ENCODE results near the gene TTC28.
A peak's percentile ranks its signal among the peaks of the same experiment; 100 is the strongest.
"Not testable (repeated sequence)": the region's sequence is repeated elsewhere in the genome, so short reads cannot be mapped to it uniquely, and the experiment has no call there.

Gene TTC28

DNA sequence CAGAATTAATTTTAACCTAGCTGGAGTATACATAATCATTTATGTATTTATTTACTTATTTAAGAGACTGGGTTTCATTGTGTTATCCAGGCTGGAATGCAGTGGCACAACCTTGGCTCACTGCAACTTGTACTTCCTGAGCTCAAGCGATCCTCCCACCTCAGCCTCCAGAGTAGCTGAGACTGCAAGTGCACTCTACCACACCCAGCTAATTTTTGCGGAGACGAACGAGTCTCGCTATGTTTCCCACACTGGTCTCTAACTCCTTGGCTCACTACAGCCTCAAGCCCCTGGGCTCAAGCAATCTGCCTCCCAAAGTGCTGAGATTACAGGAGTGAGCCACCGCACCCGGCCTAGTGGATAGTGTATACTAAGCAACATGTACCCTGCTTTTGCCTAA, 1.5 kb downstream of the TTC28 start:
- DNase-seq (ENCODE audit: low read depth), result not testable (repeated sequence)

- DNase-seq (ENCODE audit: low read depth), result peak; percentile 79
Observed at GRCh38 chr22:28674121-28674563, 5.5 kb downstream of the TTC28 start.

GRCh38 chr22:28670756-28671155, 8.9 kb downstream of the TTC28 start:
- DNase-seq (ENCODE audit: low read depth), result peak; percentile 62

GRCh38 chr22:28670161-28670560, 9.5 kb downstream of the TTC28 start:
- no peak for DNase-seq (ENCODE audit: low read depth)

DNA sequence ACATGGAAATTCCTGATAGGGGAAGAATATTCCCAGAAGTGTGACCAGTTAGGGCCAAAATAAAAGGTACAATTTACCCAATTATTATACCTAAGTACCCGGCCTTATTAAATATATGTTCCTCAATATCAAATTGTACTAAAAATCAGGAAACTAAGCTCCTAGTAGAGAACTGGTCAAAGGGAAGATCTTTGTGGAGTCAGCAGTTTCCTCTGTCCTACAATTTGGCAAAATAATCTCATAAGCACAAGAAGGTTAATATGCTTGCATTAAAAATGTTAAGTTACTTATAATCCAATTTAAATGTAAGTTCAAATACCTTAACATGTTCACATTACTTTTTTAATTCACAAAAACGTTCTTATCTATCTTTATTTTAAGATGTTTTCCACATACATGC, 10.3 kb downstream of the TTC28 start:
- DNase-seq (ENCODE audit: low read depth), result no peak

DNA sequence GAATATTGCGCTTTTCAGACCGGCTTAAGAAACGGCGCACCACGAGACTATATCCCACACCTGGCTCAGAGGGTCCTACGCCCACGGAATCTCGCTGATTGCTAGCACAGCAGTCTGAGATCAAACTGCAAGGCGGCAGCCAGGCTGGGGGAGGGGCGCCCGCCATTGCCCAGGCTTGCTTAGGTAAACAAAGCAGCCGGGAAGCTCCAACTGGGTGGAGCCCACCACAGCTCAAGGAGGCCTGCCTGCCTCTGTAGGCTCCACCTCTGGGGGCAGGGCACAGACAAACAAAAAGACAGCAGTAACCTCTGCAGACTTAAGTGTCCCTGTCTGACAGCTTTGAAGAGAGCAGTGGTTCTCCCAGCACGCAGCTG, 16.1 kb downstream of the TTC28 start:
- DNase-seq (ENCODE audit: low read depth), result not testable (repeated sequence)

- no peak for DNase-seq (ENCODE audit: low read depth)
Observed at GRCh38 chr22:28658448-28658847, 21.2 kb downstream of the TTC28 start.

GRCh38 chr22:28656181-28656580, 23.5 kb downstream of the TTC28 start:
- DNase-seq (ENCODE audit: low read depth), result no peak

DNA sequence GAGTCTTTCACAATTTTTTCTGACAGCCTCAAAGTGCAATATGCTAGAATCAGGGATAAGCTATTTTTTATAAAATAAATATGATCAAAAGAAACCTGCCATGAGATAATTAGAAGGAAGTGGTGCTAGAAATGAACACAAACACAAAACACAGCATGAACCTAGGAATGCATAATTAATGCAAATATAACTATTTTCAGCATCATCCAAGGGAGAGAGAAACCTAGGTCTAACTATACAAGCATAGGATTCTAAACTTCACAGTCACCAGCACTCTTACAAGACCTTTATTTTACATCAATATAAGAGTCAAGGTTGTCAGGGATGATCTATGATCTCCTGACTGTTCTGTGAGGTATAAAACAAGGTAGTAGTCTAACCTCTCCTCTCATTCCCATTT, 29.2 kb downstream of the TTC28 start:
- no peak for DNase-seq (ENCODE audit: low read depth)

DNA sequence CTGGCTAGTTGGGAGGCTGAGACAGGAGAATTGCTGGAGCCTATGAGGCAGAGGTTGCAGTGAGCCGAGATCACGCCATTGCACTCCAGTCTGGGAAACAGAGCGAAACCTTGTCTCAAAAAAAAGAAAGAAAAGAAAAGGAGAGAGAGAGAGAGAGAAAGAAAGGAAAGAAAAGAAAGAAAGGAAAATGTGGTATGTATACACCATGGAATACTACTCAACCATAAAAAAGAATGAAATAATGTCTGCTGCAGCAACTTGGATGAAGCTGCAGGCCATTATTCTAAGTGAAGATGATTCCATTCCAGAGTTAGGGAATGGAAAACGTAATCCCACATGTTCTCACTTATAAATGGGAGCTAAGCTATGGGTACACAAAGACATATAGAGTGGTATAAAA, 30.8 kb downstream of the TTC28 start:
- DNase-seq (ENCODE audit: low read depth), result no peak

- no peak for DNase-seq (ENCODE audit: low read depth)
Observed at GRCh38 chr22:28647216-28647615, 32.4 kb downstream of the TTC28 start.

DNA sequence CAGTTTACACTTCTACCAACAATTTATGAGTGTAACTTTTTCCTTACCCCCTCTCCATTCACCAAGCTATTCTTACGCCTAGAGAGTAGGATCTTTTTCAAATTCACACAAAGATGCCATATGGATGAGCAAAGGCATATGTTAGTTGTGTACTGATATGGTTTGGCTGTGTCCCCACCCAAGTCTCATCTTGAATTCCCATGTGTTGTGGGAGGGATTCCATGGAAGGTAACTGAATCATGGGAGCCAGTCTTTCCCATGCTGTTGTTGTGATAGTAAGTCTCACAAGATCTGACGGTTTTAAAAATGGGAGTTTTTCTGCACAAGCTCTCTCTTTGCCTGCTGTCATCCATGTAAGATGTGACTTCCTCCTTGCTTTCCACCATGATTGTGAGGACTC, 40.3 kb downstream of the TTC28 start:
- DNase-seq (ENCODE audit: low read depth), result no peak

GRCh38 chr22:28637225-28637624, 42.4 kb downstream of the TTC28 start:
- DNase-seq (ENCODE audit: low read depth), result no peak

DNA sequence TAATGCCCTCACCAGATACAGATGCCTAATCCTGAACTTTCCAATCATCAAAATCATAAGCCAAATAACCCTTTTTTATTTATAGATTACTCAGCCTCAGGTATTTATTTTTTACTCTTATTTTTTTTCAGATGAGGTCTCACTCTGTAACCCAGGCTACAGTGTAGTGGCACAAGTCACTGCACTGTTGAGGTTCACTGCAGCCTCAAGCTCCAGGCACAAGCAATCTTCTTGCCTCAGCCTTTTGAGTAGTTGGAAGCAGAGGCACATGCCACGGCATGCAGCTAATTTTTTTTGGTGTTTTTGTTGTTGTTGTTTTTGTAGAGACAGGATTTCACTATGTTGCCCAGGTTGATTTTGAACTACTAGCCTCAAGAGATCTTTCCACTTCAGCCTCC, 49.5 kb downstream of the TTC28 start:
- DNase-seq (ENCODE audit: low read depth), result no peak

- DNase-seq (ENCODE audit: low read depth), result peak; percentile 19
Observed at GRCh38 chr22:28629420-28630176, 50.0 kb downstream of the TTC28 start.

- DNase-seq (ENCODE audit: low read depth), result no peak
Observed at GRCh38 chr22:28628766-28629165, 50.9 kb downstream of the TTC28 start.

DNA sequence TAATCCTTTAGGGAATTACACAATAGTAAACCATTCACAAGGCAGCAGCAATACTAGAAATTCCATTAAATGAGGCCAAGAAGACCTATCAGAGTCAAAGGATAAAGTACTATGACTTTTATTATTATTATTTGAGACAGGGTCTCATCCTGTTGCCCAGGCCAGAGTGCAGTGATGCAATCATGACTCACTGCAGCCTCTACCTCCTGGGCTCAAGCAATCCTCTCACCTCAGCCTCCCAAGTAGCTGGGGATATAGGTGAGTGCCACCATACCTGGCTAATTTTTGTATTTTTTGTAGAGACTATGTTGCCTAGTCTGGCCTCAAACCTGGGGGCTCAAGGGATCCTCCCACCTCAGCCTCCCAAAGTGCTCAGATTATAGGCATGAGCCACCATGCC, 51.8 kb downstream of the TTC28 start:
- no peak for DNase-seq (ENCODE audit: low read depth)

- DNase-seq (ENCODE audit: low read depth), result no peak
Observed at GRCh38 chr22:28620244-28620922, 59.3 kb downstream of the TTC28 start.

DNA sequence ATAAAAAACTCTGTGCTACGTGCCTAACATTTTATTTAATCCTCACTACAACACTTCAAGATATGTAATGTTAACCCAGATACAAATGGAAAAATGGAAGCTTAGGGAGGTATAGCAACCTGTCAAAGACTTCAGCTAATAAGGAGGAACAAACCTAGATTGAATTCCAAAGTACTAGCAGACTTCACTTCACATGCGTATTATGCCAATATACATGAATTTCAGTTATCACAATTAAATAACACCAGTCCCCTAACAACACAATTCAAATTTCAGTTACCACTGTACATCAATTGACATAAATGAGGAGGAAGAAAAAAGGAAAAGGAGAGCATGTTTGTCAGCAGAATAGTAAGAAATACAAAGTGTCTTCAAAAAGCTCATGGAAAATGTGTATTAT, 60.4 kb downstream of the TTC28 start:
- DNase-seq (ENCODE audit: low read depth), result no peak

DNA sequence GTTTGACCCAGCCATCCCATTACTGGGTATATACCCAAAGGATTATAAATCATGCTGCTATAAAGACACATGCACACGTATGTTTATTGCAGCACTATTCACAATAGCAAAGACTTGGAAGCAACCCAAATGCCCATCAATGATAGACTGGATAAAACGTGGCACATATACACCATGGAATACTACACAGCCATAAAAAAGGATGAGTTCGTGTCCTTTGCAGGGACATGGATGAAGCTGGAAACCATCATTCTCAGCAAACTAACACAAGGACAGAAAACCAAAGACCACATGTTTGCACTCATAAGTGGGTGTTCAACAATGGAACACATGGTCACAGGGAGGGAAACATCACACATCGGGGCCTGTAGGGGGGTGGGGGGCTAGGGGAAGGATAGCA, 64.2 kb downstream of the TTC28 start:
- not testable (repeated sequence) for DNase-seq (ENCODE audit: low read depth)

DNA sequence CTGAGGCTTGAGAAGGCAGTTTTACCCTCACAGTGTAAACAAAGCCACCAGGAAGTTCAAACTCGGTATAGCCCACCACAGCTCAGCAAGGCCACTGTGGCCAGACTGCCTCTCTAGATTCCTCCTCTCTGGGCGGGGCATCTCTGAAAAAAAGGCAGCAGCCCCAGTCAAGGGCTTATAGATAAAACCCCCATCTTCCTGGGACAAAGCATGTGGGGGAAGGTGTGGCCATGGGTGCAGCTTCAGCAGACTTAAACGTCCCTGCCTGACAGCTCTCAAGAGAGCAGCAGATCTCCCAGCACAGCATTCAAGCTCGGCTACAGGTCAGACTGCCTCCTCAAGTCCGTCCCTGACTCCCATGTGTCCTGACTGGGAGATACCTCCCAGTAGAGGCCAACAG, 69.7 kb downstream of the TTC28 start:
- DNase-seq (ENCODE audit: low read depth), result no peak

DNA sequence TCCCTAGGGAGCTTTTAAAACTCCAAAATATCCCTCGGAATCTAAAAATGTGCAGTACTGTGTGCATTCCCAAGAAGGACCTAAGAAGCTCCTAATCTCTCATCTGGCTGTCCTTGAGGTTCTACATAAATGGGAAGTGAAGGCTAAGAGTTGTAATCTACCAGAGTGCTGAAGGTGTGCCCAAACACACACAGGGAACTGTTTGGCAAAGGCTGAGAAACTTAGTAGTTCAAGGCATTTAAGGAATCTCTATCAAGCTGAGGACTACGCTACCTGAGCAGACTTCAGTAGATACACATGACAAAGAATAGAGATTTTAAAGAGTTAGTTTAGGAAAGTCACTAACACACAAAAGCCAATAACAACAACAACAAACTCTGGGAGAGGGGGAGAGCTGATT, 71.1 kb downstream of the TTC28 start:
- DNase-seq (ENCODE audit: low read depth), result no peak

GRCh38 chr22:28607795-28608194, 71.8 kb downstream of the TTC28 start:
- no peak for DNase-seq (ENCODE audit: low read depth)
